Activated T-cell treated with anti-CD3 and anti-CD28 coated beads, Interleukin-2, amount 50 U/mL, for 24 hours (primary cell): Measurements from ENCODE around the gene GAPVD1.
"Not testable (repeated sequence)": the region's sequence is repeated elsewhere in the genome, so short reads cannot be mapped to it uniquely, and the experiment has no call there.

Experiments
- DNase-seq: peaks from one replicate; pipeline ENCODE4 v3.0.0-alpha.2; 2020
- H3K27ac Mint-ChIP-seq: 2 replicates; pipeline ENCODE4 v1.8.0; 2020; ENCODE audit warnings: mild to moderate bottlenecking, mixed read lengths
- H3K27me3 Mint-ChIP-seq: 2 replicates; pipeline ENCODE4 v1.8.0; 2020; ENCODE audit warnings: mixed read lengths
- H3K36me3 Mint-ChIP-seq: 2 replicates; pipeline ENCODE4 v1.8.0; 2020; ENCODE audit warnings: low read depth, mixed read lengths
- H3K4me1 Mint-ChIP-seq: 2 replicates; pipeline ENCODE4 v1.8.0; 2020; ENCODE audit warnings: low read depth, mixed read lengths
- H3K4me3 Mint-ChIP-seq: 2 replicates; pipeline ENCODE4 v1.8.0; 2020; ENCODE audit warnings: mild to moderate bottlenecking, moderate library complexity, mixed read lengths
- H3K9me3 Mint-ChIP-seq: 2 replicates; pipeline ENCODE4 v1.8.0; 2020; ENCODE audit warnings: mixed read lengths

Gene GAPVD1

GRCh38 chr9:125264068-125264467 is 2.4 kb downstream of the GAPVD1 start:
- not testable (repeated sequence) for H3K27me3 Mint-ChIP-seq, DNase-seq, H3K9me3 Mint-ChIP-seq
- Mint-ChIP-seq H3K36me3 (peaks cover 55% of the 10 kb centered on the region), H3K4me1 (peaks cover 55% of the 10 kb centered on the region), H3K27ac (peak overlapping the region; percentile 71), H3K4me3 (peak overlapping the region; percentile 98)

GRCh38 chr9:125268394-125269013 is 6.9 kb downstream of the GAPVD1 start:
- Mint-ChIP-seq H3K9me3 (no peaks in the 10 kb centered on the region), H3K27ac (peak overlapping the region; percentile 68), H3K36me3 (peaks cover 74% of the 10 kb centered on the region), H3K27me3 (no peaks in the 10 kb centered on the region), H3K4me1 (peaks cover 52% of the 10 kb centered on the region), H3K4me3 (no peak overlapping the region)
- DNase-seq, result no peak

GRCh38 chr9:125269014-125269397 is 7.4 kb downstream of the GAPVD1 start:
- no peak overlapping the region for H3K4me3 Mint-ChIP-seq

GRCh38 chr9:125271081-125271480 is 9.5 kb downstream of the GAPVD1 start:
- H3K4me3 Mint-ChIP-seq, result no peak overlapping the region
- no peak for DNase-seq
- H3K9me3 Mint-ChIP-seq, result no peaks in the 10 kb centered on the region
- no peaks in the 10 kb centered on the region for H3K27me3 Mint-ChIP-seq
- H3K27ac Mint-ChIP-seq, result no peak overlapping the region
- peaks cover 39% of the 10 kb centered on the region for H3K4me1 Mint-ChIP-seq
- H3K36me3 Mint-ChIP-seq, result peaks cover 62% of the 10 kb centered on the region

More at GRCh38 chr9:125269014-125269397, 7.4 kb downstream of the GAPVD1 start:
- H3K27me3 Mint-ChIP-seq, result no peaks in the 10 kb centered on the region
- H3K27ac Mint-ChIP-seq, result no peak overlapping the region
- peaks cover 71% of the 10 kb centered on the region for H3K36me3 Mint-ChIP-seq
- peaks cover 49% of the 10 kb centered on the region for H3K4me1 Mint-ChIP-seq
- no peaks in the 10 kb centered on the region for H3K9me3 Mint-ChIP-seq
- DNase-seq, result no peak

DNA sequence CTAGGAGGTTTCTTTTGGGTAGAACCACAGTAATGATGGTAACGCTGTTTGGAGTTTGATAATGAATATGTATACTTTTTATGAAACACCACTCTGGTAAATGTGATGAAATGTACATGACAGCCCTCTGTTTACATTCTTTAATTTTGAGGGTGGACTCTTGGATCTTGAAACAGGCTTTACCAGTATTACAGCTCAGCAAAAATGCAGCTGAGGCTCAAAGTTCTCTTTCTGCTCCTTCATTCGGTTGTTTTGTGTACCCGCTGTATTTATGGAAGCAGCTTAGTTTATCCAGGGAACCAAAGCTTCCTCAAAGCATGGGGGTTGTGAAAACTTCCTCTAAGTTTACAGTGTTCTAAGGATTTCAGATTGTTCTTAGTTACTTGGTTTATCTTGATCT is 11.1 kb downstream of the GAPVD1 start:
- H3K4me3 Mint-ChIP-seq, result no peak overlapping the region
- H3K4me1 Mint-ChIP-seq, result peaks cover 43% of the 10 kb centered on the region
- no peaks in the 10 kb centered on the region for H3K9me3 Mint-ChIP-seq
- DNase-seq, result no peak
- H3K36me3 Mint-ChIP-seq, result peaks cover 56% of the 10 kb centered on the region
- H3K27me3 Mint-ChIP-seq, result no peaks in the 10 kb centered on the region
- H3K27ac Mint-ChIP-seq, result no peak overlapping the region

- H3K27ac Mint-ChIP-seq, result no peak overlapping the region
- no peak for DNase-seq
- peaks cover 28% of the 10 kb centered on the region for H3K4me1 Mint-ChIP-seq
- H3K36me3 Mint-ChIP-seq, result peaks cover 36% of the 10 kb centered on the region
- H3K4me3 Mint-ChIP-seq, result no peak overlapping the region
- no peaks in the 10 kb centered on the region for H3K9me3 Mint-ChIP-seq
- H3K27me3 Mint-ChIP-seq, result no peaks in the 10 kb centered on the region
Measured at GRCh38 chr9:125276771-125277170, 15.1 kb downstream of the GAPVD1 start.

- Mint-ChIP-seq H3K9me3 (no peaks in the 10 kb centered on the region), H3K36me3 (peaks cover 32% of the 10 kb centered on the region), H3K4me1 (peaks cover 27% of the 10 kb centered on the region), H3K27me3 (no peaks in the 10 kb centered on the region), H3K4me3 (no peak overlapping the region), H3K27ac (no peak overlapping the region)
- no peak for DNase-seq
Measured at GRCh38 chr9:125277411-125277810, 15.8 kb downstream of the GAPVD1 start.

- Mint-ChIP-seq H3K9me3 (no peaks in the 10 kb centered on the region), H3K27ac (no peak overlapping the region), H3K4me1 (peaks cover 22% of the 10 kb centered on the region), H3K4me3 (no peak overlapping the region), H3K36me3 (peaks cover 26% of the 10 kb centered on the region), H3K27me3 (no peaks in the 10 kb centered on the region)
- DNase-seq, result no peak
Measured at GRCh38 chr9:125280945-125281344, 19.3 kb downstream of the GAPVD1 start.

DNA sequence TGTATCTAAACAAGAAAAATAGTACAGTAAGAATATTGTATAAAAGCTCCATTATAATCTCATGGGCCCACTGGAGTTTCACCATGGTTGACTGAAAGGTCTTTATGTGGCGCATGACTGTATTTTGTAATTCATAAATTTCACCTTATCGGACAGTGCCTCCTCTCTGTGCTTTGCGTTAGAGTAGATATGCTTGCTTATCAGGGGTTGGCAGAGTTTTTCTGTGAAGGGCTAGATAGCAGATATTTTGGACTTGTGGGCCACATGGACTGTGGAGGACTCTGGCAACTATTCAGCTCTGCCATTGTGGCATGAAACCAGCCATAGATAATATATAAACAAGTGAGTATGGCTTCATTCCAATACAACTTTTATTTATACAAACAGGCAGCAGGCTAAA is 23.2 kb downstream of the GAPVD1 start:
- no peak overlapping the region for H3K4me3 Mint-ChIP-seq
- H3K36me3 Mint-ChIP-seq, result peaks cover 17% of the 10 kb centered on the region
- H3K4me1 Mint-ChIP-seq, result peaks cover 18% of the 10 kb centered on the region
- H3K27me3 Mint-ChIP-seq, result no peaks in the 10 kb centered on the region
- no peaks in the 10 kb centered on the region for H3K9me3 Mint-ChIP-seq
- no peak for DNase-seq
- no peak overlapping the region for H3K27ac Mint-ChIP-seq

DNA sequence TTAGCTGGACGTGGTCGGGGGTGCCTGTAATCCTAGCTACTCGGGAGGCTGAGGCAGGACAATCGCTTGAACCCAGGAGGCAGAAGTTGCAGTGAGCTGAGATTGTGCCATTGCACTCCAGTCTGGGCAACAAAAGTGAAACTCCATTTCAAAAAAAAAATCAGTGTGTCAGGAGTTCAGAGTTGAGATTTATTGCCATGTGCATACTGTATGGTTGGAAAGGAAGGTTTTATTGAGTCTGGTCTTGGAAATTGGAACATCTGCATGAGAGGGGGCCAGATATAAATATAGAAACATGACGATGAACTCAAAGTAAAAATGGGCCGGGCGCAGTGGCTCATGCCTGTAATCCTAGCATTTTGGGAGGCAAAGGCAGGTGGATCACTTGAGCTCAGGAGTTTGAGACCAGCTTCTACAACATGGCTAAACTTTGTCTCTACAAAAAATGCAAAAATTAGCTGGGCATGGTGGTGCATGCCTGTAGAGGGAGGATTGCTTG is 25.4 kb downstream of the GAPVD1 start:
- not testable (repeated sequence) for H3K27me3 Mint-ChIP-seq, DNase-seq, H3K4me3 Mint-ChIP-seq, H3K9me3 Mint-ChIP-seq, H3K27ac Mint-ChIP-seq
- H3K4me1 Mint-ChIP-seq, result peaks cover 18% of the 10 kb centered on the region
- peaks cover 17% of the 10 kb centered on the region for H3K36me3 Mint-ChIP-seq

- Mint-ChIP-seq H3K9me3 (no peaks in the 10 kb centered on the region), H3K36me3 (peaks cover 15% of the 10 kb centered on the region), H3K27ac (no peak overlapping the region), H3K4me1 (peaks cover 11% of the 10 kb centered on the region), H3K4me3 (no peak overlapping the region), H3K27me3 (no peaks in the 10 kb centered on the region)
- DNase-seq, result no peak
Measured at GRCh38 chr9:125293134-125293533, 31.5 kb downstream of the GAPVD1 start.

- no peak for DNase-seq
- Mint-ChIP-seq H3K27ac (no peak overlapping the region), H3K4me3 (no peak overlapping the region), H3K4me1 (peaks cover 11% of the 10 kb centered on the region), H3K36me3 (peaks cover 29% of the 10 kb centered on the region), H3K9me3 (no peaks in the 10 kb centered on the region), H3K27me3 (no peaks in the 10 kb centered on the region)
Measured at GRCh38 chr9:125295657-125296056, 34.0 kb downstream of the GAPVD1 start.

DNA sequence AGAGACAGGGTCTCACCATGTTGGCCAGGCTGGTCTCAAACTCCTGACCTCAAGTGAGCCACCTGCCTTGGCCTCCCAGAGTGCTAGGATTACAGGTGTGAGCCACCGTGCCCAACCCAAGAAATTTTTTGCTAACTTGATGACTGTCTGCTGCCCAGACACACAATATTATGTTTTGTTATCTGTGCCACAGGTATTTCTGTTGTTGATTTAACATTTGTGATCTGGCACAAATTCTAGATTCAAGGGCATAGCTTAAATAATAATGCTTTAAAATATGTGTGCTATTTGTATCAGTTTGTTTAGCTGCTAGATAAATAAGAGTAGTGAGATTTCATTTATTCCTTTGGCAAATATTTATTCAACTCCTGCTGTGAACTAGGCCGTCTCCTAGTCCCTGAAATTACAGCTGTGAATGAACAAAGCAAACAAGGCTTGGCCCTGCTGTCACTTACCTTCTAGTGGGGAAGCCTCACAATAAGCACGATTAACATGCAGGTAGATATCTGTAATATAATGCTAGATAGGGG is 35.3 kb downstream of the GAPVD1 start:
- Mint-ChIP-seq H3K9me3 (no peaks in the 10 kb centered on the region), H3K4me1 (peaks cover 11% of the 10 kb centered on the region), H3K27ac (peak overlapping the region; percentile 1), H3K4me3 (no peak overlapping the region), H3K27me3 (no peaks in the 10 kb centered on the region), H3K36me3 (peaks cover 41% of the 10 kb centered on the region)
- DNase-seq, result no peak

- H3K27me3 Mint-ChIP-seq, result no peaks in the 10 kb centered on the region
- peaks cover 11% of the 10 kb centered on the region for H3K4me1 Mint-ChIP-seq
- DNase-seq, result no peak
- H3K9me3 Mint-ChIP-seq, result no peaks in the 10 kb centered on the region
- no peak overlapping the region for H3K4me3 Mint-ChIP-seq
- peaks cover 51% of the 10 kb centered on the region for H3K36me3 Mint-ChIP-seq
- peak overlapping the region; percentile 7 for H3K27ac Mint-ChIP-seq
Measured at GRCh38 chr9:125297917-125298316, 36.3 kb downstream of the GAPVD1 start.

GRCh38 chr9:125302241-125302640 is 40.6 kb downstream of the GAPVD1 start:
- Mint-ChIP-seq H3K36me3 (peaks cover 70% of the 10 kb centered on the region), H3K4me3 (no peak overlapping the region), H3K4me1 (peaks cover 4% of the 10 kb centered on the region), H3K27ac (no peak overlapping the region), H3K27me3 (no peaks in the 10 kb centered on the region), H3K9me3 (no peaks in the 10 kb centered on the region)
- no peak for DNase-seq
